Neuronal stem cell (in vitro differentiated cells): ENCODE data around the gene APRT. TPM values are rescaled to one million over a fixed set of nuclear protein-coding genes. Genes with fewer than 3 reads are reported as not detected.
A peak's percentile ranks its signal among the peaks of the same experiment; 100 is the strongest.

ENCODE experiments used
- DNase-seq: peaks from one replicate; pipeline ENCODE4 v3.0.0-alpha.2; 2013; ENCODE audit warnings: low spot score
- H2AFZ ChIP-seq: one replicate; pipeline ENCODE4 v1.6.1; 2013; ENCODE audit warnings: mild to moderate bottlenecking, low read length, inconsistent platforms
- H2AK5ac ChIP-seq: 2 replicates; pipeline ENCODE4 v1.6.1; 2013; ENCODE audit warnings: low read depth, mild to moderate bottlenecking, inconsistent platforms, low read length, moderate library complexity, mixed read lengths
- H2BK120ac ChIP-seq: 2 replicates; pipeline ENCODE4 v1.6.1; 2013; ENCODE audit warnings: low read depth, mild to moderate bottlenecking, inconsistent platforms, low read length, moderate library complexity, mixed read lengths
- H2BK12ac ChIP-seq: one replicate; pipeline ENCODE4 v1.6.1; 2013; ENCODE audit warnings: low read length, inconsistent platforms
- H2BK15ac ChIP-seq: 2 replicates; pipeline ENCODE4 v1.6.1; 2013; ENCODE audit warnings: mild to moderate bottlenecking, low read length, inconsistent platforms, mixed read lengths
- H2BK5ac ChIP-seq: one replicate; pipeline ENCODE4 v1.6.1; 2013; ENCODE audit warnings: inconsistent platforms, mild to moderate bottlenecking, low read length, moderate library complexity
- H3K14ac ChIP-seq: one replicate; pipeline ENCODE4 v1.6.1; 2013; ENCODE audit warnings: low read length, inconsistent platforms
- H3K18ac ChIP-seq: 2 replicates; pipeline ENCODE4 v1.6.1; 2013; ENCODE audit warnings: low read length, inconsistent platforms
- H3K23ac ChIP-seq: 2 replicates; pipeline ENCODE4 v1.6.1; 2013; ENCODE audit warnings: low read depth, mild to moderate bottlenecking, mixed read lengths, low read length, inconsistent platforms; ENCODE audit not compliant: poor library complexity
- H3K27ac ChIP-seq: replicated peaks from 3 replicates; pipeline ENCODE4 v1.5.1; 2013; ENCODE audit warnings: low read length, inconsistent platforms
- H3K27me3 ChIP-seq, 3 experiments: 2 replicates each; pipeline ENCODE4 v1.6.1; 2013; ENCODE audit warnings: low read length in 3 of 3, mild to moderate bottlenecking in 2 of 3, inconsistent platforms in 1 of 3, low read depth in 1 of 3, mixed read lengths in 1 of 3, moderate library complexity in 1 of 3; ENCODE audit not compliant: control insufficient read depth in 3 of 3, insufficient read depth in 3 of 3
- H3K36me3 ChIP-seq, 2 donors: replicated peaks in 1 of 2; 2 replicates each; pipeline ENCODE4 v1.6.1; 2013; ENCODE audit warnings: low read length in 2 of 2; ENCODE audit not compliant: control insufficient read depth in 2 of 2, insufficient read depth in 2 of 2
- H3K4ac ChIP-seq: 2 replicates; pipeline ENCODE4 v1.6.1; 2013; ENCODE audit warnings: inconsistent platforms, mild to moderate bottlenecking, low read length, moderate library complexity
- H3K4me1 ChIP-seq, 2 donors: 1 replicate in 1 of 2; 2 replicates in 1 of 2; pipeline ENCODE4 v1.6.1; 2013; ENCODE audit warnings: low read length in 2 of 2, low read depth in 1 of 2; ENCODE audit not compliant: control insufficient read depth in 2 of 2, insufficient read depth in 1 of 2
- H3K4me2 ChIP-seq: one replicate; pipeline ENCODE4 v1.6.1; 2013; ENCODE audit warnings: mild to moderate bottlenecking, low read length, inconsistent platforms; ENCODE audit not compliant: insufficient read depth, poor library complexity, severe bottlenecking
- H3K4me3 ChIP-seq, 2 donors: 2 replicates each; pipeline ENCODE4 v1.5.1; 2013; ENCODE audit warnings: low read length in 2 of 2, mild to moderate bottlenecking in 2 of 2, inconsistent platforms in 1 of 2, moderate library complexity in 1 of 2
- H3K79me1 ChIP-seq: one replicate; pipeline ENCODE4 v1.6.1; 2013; ENCODE audit warnings: low read depth, mild to moderate bottlenecking, inconsistent platforms, low read length, moderate library complexity
- H3K9ac ChIP-seq: one replicate; pipeline ENCODE4 v1.6.1; 2013; ENCODE audit warnings: mild to moderate bottlenecking, low read depth, low read length, inconsistent platforms; ENCODE audit not compliant: poor library complexity
- H3K9me3 ChIP-seq, 2 donors: replicated peaks in 1 of 2; 2 replicates each; pipeline versions ENCODE3 to v1.6.1; 2013; ENCODE audit warnings: low read length in 2 of 2, mild to moderate bottlenecking in 2 of 2, inconsistent platforms in 1 of 2, low read depth in 1 of 2, mixed read lengths in 1 of 2, moderate library complexity in 1 of 2; ENCODE audit not compliant: control insufficient read depth in 2 of 2, insufficient read depth in 1 of 2
- H4K8ac ChIP-seq: one replicate; pipeline ENCODE4 v1.6.1; 2013; ENCODE audit warnings: low read depth, mild to moderate bottlenecking, inconsistent platforms, low read length, moderate library complexity
- H4K91ac ChIP-seq: one replicate; pipeline ENCODE4 v1.6.1; 2013; ENCODE audit warnings: low read length, low read depth, mild to moderate bottlenecking, inconsistent platforms; ENCODE audit not compliant: poor library complexity
- WGBS, 2 donors: extraction: QIAGEN DNeasy Blood & Tissue Kit; methylation state at CpG; one replicate each; pipeline ENCODE4 v1.1.7; 2013; ENCODE audit warnings: missing lambda C conversion rate in 2 of 2, mixed read lengths in 1 of 2; ENCODE audit not compliant: insufficient read length in 2 of 2, insufficient replicate concordance in 1 of 2; ENCODE audit errors: extremely low coverage in 2 of 2; 5-methylcytosine and 5-hydroxymethylcytosine counted together
- polyA plus RNA-seq, 2 experiments: library from polyadenylated mRNA; stranded (reverse); fragments of 200-250 nt; gene quantifications; one replicate each; pipeline ENCODE4 v1.2.3, GENCODE V29; 2013

The APRT gene, protein sequence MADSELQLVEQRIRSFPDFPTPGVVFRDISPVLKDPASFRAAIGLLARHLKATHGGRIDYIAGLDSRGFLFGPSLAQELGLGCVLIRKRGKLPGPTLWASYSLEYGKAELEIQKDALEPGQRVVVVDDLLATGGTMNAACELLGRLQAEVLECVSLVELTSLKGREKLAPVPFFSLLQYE
- 146 TPM for polyA plus RNA-seq (2013, experiment 1 of 2)
- 150 TPM for polyA plus RNA-seq (2013, experiment 2 of 2)

DNA sequence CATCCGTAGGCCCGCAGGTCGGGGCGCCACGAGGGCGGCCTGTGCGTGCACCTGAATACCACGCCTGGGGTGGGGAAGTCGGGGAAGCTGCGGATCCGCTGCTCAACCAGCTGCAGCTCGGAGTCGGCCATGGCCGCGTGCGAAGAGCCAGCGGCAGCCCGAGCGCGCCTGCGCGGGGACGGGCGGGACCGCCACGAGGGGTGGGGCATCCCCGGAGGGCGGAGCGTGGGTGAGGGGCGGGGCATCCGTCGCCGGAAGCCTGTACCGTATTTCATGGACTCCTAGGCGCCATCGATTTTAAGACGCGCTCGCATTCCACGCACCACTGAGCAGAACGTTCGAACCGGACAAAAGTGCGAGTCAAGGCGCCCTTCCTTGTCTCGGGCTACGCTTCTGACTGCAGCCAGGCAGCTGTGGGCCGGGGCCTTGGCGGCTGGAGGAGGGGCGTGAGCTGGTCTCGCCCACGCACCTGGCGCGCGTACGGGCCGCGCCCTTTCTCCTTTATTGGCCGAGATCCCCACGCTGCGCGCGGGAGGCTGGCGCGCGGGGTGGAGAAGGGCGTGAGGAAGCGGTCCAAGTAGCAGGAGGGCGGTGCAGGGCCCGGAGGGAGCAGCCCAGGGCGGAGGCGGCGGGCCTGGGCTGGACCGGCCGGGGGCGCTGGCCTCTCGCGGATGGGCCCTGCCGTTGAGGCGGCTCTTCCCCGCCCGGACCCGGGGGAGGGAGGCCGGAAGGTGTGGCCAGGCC is at the start of gene APRT:
APRT (minus strand) TSS at position 160 of the 744 bp plus-strand sequence; CDS start at position 131, 29 bp downstream.
- peaks cover 0 to 8% of the 10 kb centered on the region in 2 donors for H3K9me3 ChIP-seq
- peak within 1 kb of the TSS; percentile 95 for H2AFZ ChIP-seq
- H3K9ac ChIP-seq = peak within 1 kb of the TSS; percentile 96
- H3K4me2 ChIP-seq = peak within 1 kb of the TSS; percentile 85
- peak within 1 kb of the TSS; percentile 99 for H2BK15ac ChIP-seq
- H2BK12ac ChIP-seq = peak within 1 kb of the TSS; percentile 88
- peak within 1 kb of the TSS; percentile 100 for H2BK5ac ChIP-seq
- peak within 1 kb of the TSS; percentile 98 for H3K4ac ChIP-seq
- H3K23ac ChIP-seq = peak within 1 kb of the TSS; percentile 100
- H3K14ac ChIP-seq = peak within 1 kb of the TSS; percentile 97
- H3K79me1 ChIP-seq = peaks cover 25% of the 10 kb centered on the region
- H3K36me3 ChIP-seq = peaks cover 33 to 36% of the 10 kb centered on the region in 2 donors
- peak within 1 kb of the TSS; percentile 96 for H4K91ac ChIP-seq
- peak within 1 kb of the TSS; percentile 77 to 88 for H3K4me3 ChIP-seq
- peak within 1 kb of the TSS; percentile 94 for H3K27ac ChIP-seq
- no CpG with 5 or more reads among the region's 84 CpGs for WGBS, 2 donors
- no peak within 1 kb of the TSS for H2BK120ac ChIP-seq
- peak within 1 kb of the TSS; percentile 86 for H4K8ac ChIP-seq
- peak within 1 kb of the TSS; percentile 96 for H2AK5ac ChIP-seq
- peak within 1 kb of the TSS; percentile 99 for H3K18ac ChIP-seq
- no peaks in the 10 kb centered on the region for H3K27me3 ChIP-seq
- peak; percentile 92 for DNase-seq
- H3K4me1 ChIP-seq = peaks cover 10 to 11% of the 10 kb centered on the region in 2 donors

DNA sequence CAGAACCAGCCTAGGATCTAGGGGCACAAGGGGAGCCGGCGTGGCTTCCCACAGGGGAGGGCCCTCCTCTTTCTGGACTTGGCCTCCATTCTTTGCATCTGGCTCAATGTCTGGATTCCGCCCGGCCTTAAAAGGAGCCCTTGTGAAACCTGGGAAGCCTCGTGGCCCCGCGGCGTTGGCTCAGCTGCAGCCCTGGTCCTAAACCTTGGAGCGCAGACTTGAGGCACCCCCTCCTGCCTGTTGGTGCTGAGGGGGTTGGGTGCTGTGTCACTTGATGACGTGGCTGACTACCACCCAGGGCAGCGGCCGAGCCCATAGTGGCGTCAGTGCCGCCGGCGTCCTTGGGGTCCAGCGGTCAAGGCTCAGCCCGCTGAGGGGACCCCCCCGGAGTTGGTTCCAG is 49.6 kb upstream of the APRT start:
- no CpG with 5 or more reads among the region's 19 CpGs for whole genome bisulfite sequencing, 2 donors
- Histone ChIP-seq H3K14ac (no peak overlapping the region), H3K4me1 (peaks cover 3 to 5% of the 10 kb centered on the region in 2 donors), H3K27me3 (peaks cover 0 to 8% (median 0%) of the 10 kb centered on the region in 3 experiments), H3K23ac (no peak overlapping the region), H3K79me1 (peaks cover 9% of the 10 kb centered on the region), H2AK5ac (no peak overlapping the region), H3K18ac (no peak overlapping the region), H3K36me3 (peaks cover 17 to 32% of the 10 kb centered on the region in 2 donors), H3K4ac (no peak overlapping the region), H3K4me2 (no peak overlapping the region), H3K9ac (no peak overlapping the region), H3K27ac (no peak overlapping the region), H2BK12ac (no peak overlapping the region), H2BK5ac (no peak overlapping the region), H4K8ac (no peak overlapping the region), H4K91ac (no peak overlapping the region), H2AFZ (no peak overlapping the region), H2BK15ac (no peak overlapping the region), H3K9me3 (no peaks in the 10 kb centered on the region), H2BK120ac (no peak overlapping the region), H3K4me3 (no peak overlapping the region)
- DNase-seq = no peak

DNA sequence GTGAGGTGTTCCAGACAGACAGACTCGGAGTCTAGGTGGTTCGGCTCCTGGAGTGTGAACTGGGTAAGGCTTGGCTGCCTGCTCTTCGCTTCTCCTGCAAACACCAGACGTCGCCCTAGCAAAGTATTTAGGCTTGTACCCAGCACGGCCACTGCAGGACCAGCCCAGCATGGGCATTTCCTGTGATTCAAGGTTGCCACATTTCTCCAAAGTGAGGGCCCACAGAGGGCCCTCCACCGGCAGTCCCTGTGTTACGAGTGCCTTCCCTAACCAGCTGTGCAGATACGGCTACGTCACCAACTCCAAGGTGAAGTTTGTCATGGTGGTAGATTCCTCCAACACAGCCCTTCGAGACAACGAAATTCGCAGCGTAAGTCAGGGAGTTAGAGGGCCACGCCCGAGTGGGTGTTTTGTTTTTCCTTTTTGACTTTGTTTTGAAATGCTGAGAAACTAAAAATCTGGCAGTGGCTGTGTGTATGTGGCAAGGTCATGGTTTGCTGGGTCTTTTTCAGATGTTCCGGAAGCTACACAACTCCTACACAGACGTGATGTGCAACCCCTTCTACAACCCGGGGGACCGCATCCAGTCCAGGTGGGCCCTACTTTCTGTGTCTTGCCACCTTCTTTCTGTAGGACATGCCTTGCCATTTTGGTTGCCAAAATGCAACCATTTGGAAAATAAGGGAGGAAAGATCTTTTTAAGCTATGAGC is 47.8 kb upstream of the APRT start:
- H3K79me1 ChIP-seq = peaks cover 13% of the 10 kb centered on the region
- H3K9me3 ChIP-seq = no peaks in the 10 kb centered on the region
- DNase-seq = no peak
- no peak overlapping the region for H2AK5ac ChIP-seq
- H3K4me2 ChIP-seq = no peak overlapping the region
- no peak overlapping the region for H3K27ac ChIP-seq
- H4K8ac ChIP-seq = no peak overlapping the region
- H3K18ac ChIP-seq = no peak overlapping the region
- H2AFZ ChIP-seq = no peak overlapping the region
- H3K9ac ChIP-seq = no peak overlapping the region
- no peak overlapping the region for H3K23ac ChIP-seq
- H3K4me3 ChIP-seq = no peak overlapping the region
- H3K36me3 ChIP-seq = peaks cover 17 to 32% of the 10 kb centered on the region in 2 donors
- no peak overlapping the region for H2BK15ac ChIP-seq
- no peak overlapping the region for H2BK5ac ChIP-seq
- H2BK12ac ChIP-seq = no peak overlapping the region
- no peaks in the 10 kb centered on the region for H3K27me3 ChIP-seq
- H2BK120ac ChIP-seq = no peak overlapping the region
- peaks cover 11 to 13% of the 10 kb centered on the region in 2 donors for H3K4me1 ChIP-seq
- no peak overlapping the region for H4K91ac ChIP-seq
- no peak overlapping the region for H3K14ac ChIP-seq
- no CpG with 5 or more reads among the region's 20 CpGs for WGBS, 2 donors
- H3K4ac ChIP-seq = no peak overlapping the region
